GM13976 (cell line): ENCODE data around the gene DDA1.

ENCODE experiments used
- DNase-seq: peaks from one replicate; pipeline ENCODE4 v3.0.0; 2012; ENCODE audit warnings: low spot score
- CTCF ChIP-seq: IDR thresholded peaks from 2 replicates; pipeline ENCODE4 v1.5.1; 2012; ENCODE audit warnings: borderline replicate concordance, mild to moderate bottlenecking; ENCODE audit not compliant: insufficient read depth; ENCODE audit errors: extremely low read depth, missing control alignments, control extremely low read depth
- in situ Hi-C: fragments of 300-500 bp; cut with MboI; formaldehyde crosslinking; loops from one replicate; pipeline ENCODE4 v1.12.0; 2022; ENCODE audit warnings: low sequenced_read_pairs, mixed read lengths, inconsistent platforms; ENCODE audit not compliant: unreplicated experiment

Gene DDA1

DNA sequence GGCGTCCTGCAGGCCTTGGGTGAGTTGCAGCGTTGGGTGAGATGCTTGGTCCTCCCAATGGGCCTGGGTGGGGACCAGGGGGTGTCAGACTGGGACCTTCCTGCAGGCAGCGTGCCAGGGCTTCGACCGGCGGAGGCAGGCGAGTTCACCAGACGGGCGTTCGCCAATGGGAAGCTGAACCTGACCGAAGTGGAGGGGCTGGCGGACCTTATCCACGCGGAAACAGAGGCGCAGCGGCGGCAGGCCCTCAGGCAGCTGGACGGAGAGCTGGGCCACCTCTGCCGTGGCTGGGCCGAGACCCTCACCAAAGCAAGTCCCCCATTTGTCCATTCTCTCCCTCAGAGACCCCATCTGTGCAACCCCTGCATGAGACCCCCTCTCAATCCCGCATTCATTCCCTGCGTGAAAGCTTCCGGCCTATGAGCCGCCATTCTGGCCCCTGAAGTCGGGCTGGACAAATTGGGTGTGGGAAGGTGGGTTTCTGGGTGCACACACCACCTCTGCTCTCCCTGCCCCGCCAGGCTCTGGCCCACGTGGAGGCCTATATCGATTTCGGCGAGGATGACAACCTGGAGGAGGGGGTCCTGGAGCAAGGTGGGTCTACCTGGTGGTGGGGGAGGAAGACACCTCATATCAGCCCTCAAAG is 29.2 kb downstream of the DDA1 start:
- in situ Hi-C loops = no loop called here
- no peak for TF ChIP-seq CTCF
- no peak for DNase-seq

GRCh38 chr19:17339088-17339741 is 29.9 kb downstream of the DDA1 start:
- in situ Hi-C loops = no loop called here
- TF ChIP-seq CTCF = no peak
- no peak for DNase-seq

GRCh38 chr19:17340302-17340870 is 31.0 kb downstream of the DDA1 start:
- TF ChIP-seq CTCF = no peak
- DNase-seq = no peak
- in situ Hi-C loops = no loop called here

GRCh38 chr19:17340871-17341357 is 31.6 kb downstream of the DDA1 start:
- no peak for TF ChIP-seq CTCF
- in situ Hi-C loops = no loop called here
- DNase-seq = no peak

GRCh38 chr19:17341386-17341785 is 32.0 kb downstream of the DDA1 start:
- no peak for DNase-seq
- TF ChIP-seq CTCF = no peak

GRCh38 chr19:17341845-17342244 is 32.5 kb downstream of the DDA1 start:
- no peak for DNase-seq
- in situ Hi-C loops = no loop called here
- no peak for TF ChIP-seq CTCF

More at GRCh38 chr19:17341386-17341785, 32.0 kb downstream of the DDA1 start:
- in situ Hi-C loops = no loop called here
